H9 (cell line): Measurements from ENCODE around the gene MORN5. TPM values are rescaled to one million over a fixed set of nuclear protein-coding genes. Genes with fewer than 3 reads are reported as not detected.

Source experiments
- DNase-seq: peaks from one replicate; pipeline ENCODE4 v3.0.0-alpha.2; 2017
- H2AFZ ChIP-seq: one replicate; pipeline ENCODE4 v1.6.1; 2013; ENCODE audit warnings: mild to moderate bottlenecking, low read length, control low read depth, moderate library complexity
- H2AK5ac ChIP-seq: 2 replicates; pipeline ENCODE4 v1.6.1; 2013; ENCODE audit warnings: low read length, control low read depth, mixed read lengths; ENCODE audit not compliant: insufficient read length
- H2BK120ac ChIP-seq: one replicate; pipeline ENCODE4 v1.6.1; 2013; ENCODE audit warnings: low read depth, mild to moderate bottlenecking, low read length, control low read depth, inconsistent platforms; ENCODE audit not compliant: poor library complexity, severe bottlenecking
- H2BK12ac ChIP-seq: 2 replicates; pipeline ENCODE4 v1.6.1; 2013; ENCODE audit warnings: low read length, control low read depth, mixed read lengths, low read depth; ENCODE audit not compliant: insufficient read length
- H2BK15ac ChIP-seq: 2 replicates; pipeline ENCODE4 v1.6.1; 2013; ENCODE audit warnings: low read depth, low read length, control low read depth
- H2BK20ac ChIP-seq: one replicate; pipeline ENCODE4 v1.6.1; 2013; ENCODE audit warnings: low read depth, mild to moderate bottlenecking, low read length, control low read depth, inconsistent platforms; ENCODE audit not compliant: poor library complexity, severe bottlenecking
- H2BK5ac ChIP-seq: 2 replicates; pipeline ENCODE4 v1.6.1; 2013; ENCODE audit warnings: low read length, control low read depth, mixed read lengths; ENCODE audit not compliant: insufficient read length
- H3K14ac ChIP-seq: 2 replicates; pipeline ENCODE4 v1.6.1; 2013; ENCODE audit warnings: low read length, control low read depth; ENCODE audit not compliant: insufficient read depth
- H3K18ac ChIP-seq: 2 replicates; pipeline ENCODE4 v1.6.1; 2013; ENCODE audit warnings: low read depth, mild to moderate bottlenecking, mixed read lengths, low read length, control low read depth; ENCODE audit not compliant: insufficient read length
- H3K23ac ChIP-seq: 2 replicates; pipeline ENCODE4 v1.6.1; 2013; ENCODE audit warnings: low read length, control low read depth, mixed read lengths, low read depth; ENCODE audit not compliant: insufficient read length
- H3K23me2 ChIP-seq: 2 replicates; pipeline ENCODE4 v1.6.1; 2013; ENCODE audit warnings: low read depth, mild to moderate bottlenecking, mixed read lengths, low read length, control low read depth; ENCODE audit not compliant: insufficient read length, poor library complexity, severe bottlenecking
- H3K27ac ChIP-seq: 2 replicates; pipeline ENCODE4 v1.5.1; 2013; ENCODE audit warnings: low read length, control low read depth, mixed read lengths, low read depth; ENCODE audit not compliant: insufficient read length
- H3K27me3 ChIP-seq: 2 replicates; pipeline ENCODE4 v1.6.1; 2013; ENCODE audit warnings: low read length, control low read depth, inconsistent platforms; ENCODE audit not compliant: insufficient read depth
- H3K4ac ChIP-seq: 2 replicates; pipeline ENCODE4 v1.6.1; 2013; ENCODE audit warnings: low read depth, mild to moderate bottlenecking, control low read depth, inconsistent platforms, low read length, moderate library complexity
- H3K4me1 ChIP-seq: 2 replicates; pipeline ENCODE4 v1.6.1; 2013; ENCODE audit warnings: low read length, control low read depth, inconsistent platforms; ENCODE audit not compliant: insufficient read depth
- H3K4me2 ChIP-seq: 2 replicates; pipeline ENCODE4 v1.6.1; 2013; ENCODE audit warnings: low read length, control low read depth, mixed read lengths; ENCODE audit not compliant: insufficient read length, insufficient read depth
- H3K56ac ChIP-seq: 2 replicates; pipeline ENCODE4 v1.6.1; 2013; ENCODE audit warnings: low read depth, mild to moderate bottlenecking, mixed read lengths, low read length, control low read depth; ENCODE audit not compliant: insufficient read length
- H3K79me1 ChIP-seq: 2 replicates; pipeline ENCODE4 v1.6.1; 2013; ENCODE audit warnings: low read depth, mild to moderate bottlenecking, moderate library complexity, low read length, control low read depth, inconsistent platforms; ENCODE audit not compliant: insufficient read depth, poor library complexity, severe bottlenecking
- H3K79me2 ChIP-seq: 2 replicates; pipeline ENCODE4 v1.6.1; 2013; ENCODE audit warnings: low read length, control low read depth, inconsistent platforms; ENCODE audit not compliant: insufficient read depth
- H3K9ac ChIP-seq: 2 replicates; pipeline ENCODE4 v1.6.1; 2013; ENCODE audit warnings: low read length, control low read depth, mixed read lengths; ENCODE audit not compliant: insufficient read length; ENCODE audit errors: extremely low read depth
- H3K9me3 ChIP-seq: one replicate; pipeline ENCODE4 v1.6.1; 2013; ENCODE audit warnings: low read depth, low read length, inconsistent platforms; ENCODE audit not compliant: control insufficient read depth
- H3T11ph ChIP-seq: one replicate; pipeline ENCODE4 v1.6.1; 2013; ENCODE audit warnings: mild to moderate bottlenecking, low read length, control low read depth, inconsistent platforms
- H4K20me1 ChIP-seq: one replicate; pipeline ENCODE4 v1.6.1; 2013; ENCODE audit not compliant: control insufficient read depth, insufficient read length, insufficient read depth
- H4K5ac ChIP-seq: 2 replicates; pipeline ENCODE4 v1.6.1; 2013; ENCODE audit warnings: low read depth, mild to moderate bottlenecking, mixed read lengths, low read length, control low read depth; ENCODE audit not compliant: insufficient read length
- H4K8ac ChIP-seq: replicated peaks from 2 replicates; pipeline ENCODE4 v1.6.1; 2013; ENCODE audit warnings: low read length, control low read depth, mixed read lengths, low read depth; ENCODE audit not compliant: insufficient read length
- H4K91ac ChIP-seq: 2 replicates; pipeline ENCODE4 v1.6.1; 2013; ENCODE audit warnings: low read depth, mild to moderate bottlenecking, moderate library complexity, mixed read lengths, low read length, control low read depth; ENCODE audit not compliant: insufficient read length
- H3K27ac Mint-ChIP-seq, 3 experiments: 2 replicates in 2 of 3; 3 replicates in 1 of 3; pipeline ENCODE4 v1.8.0; 2020 to 2021; ENCODE audit warnings: mixed read lengths in 3 of 3, mild to moderate bottlenecking in 1 of 3, moderate library complexity in 1 of 3
- H3K27me3 Mint-ChIP-seq: 2 replicates; pipeline ENCODE4 v1.8.0; 2021; ENCODE audit warnings: low read depth, mild to moderate bottlenecking, moderate library complexity, mixed read lengths
- H3K36me3 Mint-ChIP-seq, 3 experiments: 2 replicates in 2 of 3; 3 replicates in 1 of 3; pipeline ENCODE4 v1.8.0; 2020 to 2021; ENCODE audit warnings: low read depth in 3 of 3, mixed read lengths in 3 of 3; ENCODE audit not compliant: insufficient read depth in 1 of 3
- H3K4me1 Mint-ChIP-seq, 2 experiments: 2 replicates each; pipeline ENCODE4 v1.8.0; 2020; ENCODE audit warnings: mixed read lengths in 2 of 2
- H3K4me3 Mint-ChIP-seq, 2 experiments: 2 replicates in 1 of 2; 3 replicates in 1 of 2; pipeline ENCODE4 v1.8.0; 2020 to 2021; ENCODE audit warnings: mild to moderate bottlenecking in 2 of 2, mixed read lengths in 2 of 2, moderate library complexity in 1 of 2
- H3K9me3 Mint-ChIP-seq, 2 experiments: 2 replicates in 1 of 2; 3 replicates in 1 of 2; pipeline ENCODE4 v1.8.0; 2020; ENCODE audit warnings: mild to moderate bottlenecking in 2 of 2, mixed read lengths in 2 of 2, moderate library complexity in 1 of 2
- CTCF ChIP-seq: fragments of 200-600 bp; sonication (generic); conservative IDR thresholded peaks from 3 replicates; pipeline ENCODE4 v1.8.0; 2021; ENCODE audit warnings: antibody characterized with exemption, mild to moderate bottlenecking
- WGBS: extraction: QIAGEN DNeasy Blood & Tissue Kit; methylation state at CpG from one replicate; pipeline ENCODE4 v1.1.7; 2013; ENCODE audit warnings: missing lambda C conversion rate, low lambda C conversion rate, mixed read lengths; ENCODE audit not compliant: insufficient read length; ENCODE audit errors: extremely low coverage; 5-methylcytosine and 5-hydroxymethylcytosine counted together
- total RNA-seq: library from RNA; stranded (reverse); gene quantifications from 2 replicates; pipeline ENCODE4 v1.2.1, GENCODE V29; 2021

The MORN5 gene
- total RNA-seq, 1 experiment from 2014 or later: not detected

DNA sequence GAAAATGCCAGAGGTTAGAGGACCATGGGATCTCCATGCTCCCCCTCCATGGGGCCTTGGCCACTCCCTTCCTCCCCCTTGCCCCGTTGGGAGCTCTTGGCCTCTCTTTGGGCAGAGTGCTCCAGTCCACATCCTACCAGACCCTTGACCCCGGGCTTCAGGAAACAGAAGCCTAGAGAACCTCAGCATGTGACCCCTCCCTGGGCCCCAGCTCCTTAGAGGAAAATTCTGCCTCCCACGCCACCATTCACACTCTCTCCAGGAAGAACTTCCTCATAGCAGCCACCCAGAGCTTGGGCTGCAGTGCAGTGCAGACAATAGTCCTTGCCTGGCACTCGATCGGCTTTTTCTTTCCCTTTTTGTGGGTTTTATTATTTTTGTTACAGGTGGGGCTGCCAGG lies 63.1 kb downstream of the MORN5 start:
- H2BK5ac ChIP-seq: no peak overlapping the region
- no peak overlapping the region for H3K4ac ChIP-seq
- H3K27me3 ChIP-seq: peaks cover 95% of the 10 kb centered on the region
- no peak overlapping the region for H4K91ac ChIP-seq
- Mint-ChIP-seq H3K4me1 (peaks cover 42 to 69% of the 10 kb centered on the region in 2 experiments), H3K27me3 (peaks cover 100% of the 10 kb centered on the region), H3K27ac (no peak overlapping the region), H3K4me3 (no peak overlapping the region; a peak in 1 of 5 replicates), H3K36me3 (peaks cover 0 to 5% (median 4%) of the 10 kb centered on the region in 3 experiments; a peak in 4 of 7 replicates), H3K9me3 (peaks cover 8 to 11% of the 10 kb centered on the region in 2 experiments)
- H3K79me2 ChIP-seq: no peaks in the 10 kb centered on the region
- H3K4me2 ChIP-seq: no peak overlapping the region
- no peak overlapping the region for H2BK20ac ChIP-seq
- no peak for DNase-seq
- no peak; the same call in 2 of the 3 replicates for TF ChIP-seq CTCF
- H2AK5ac ChIP-seq: no peak overlapping the region
- no peak overlapping the region for H2AFZ ChIP-seq
- H2BK120ac ChIP-seq: no peak overlapping the region
- no peak overlapping the region for H2BK12ac ChIP-seq
- peaks cover 4% of the 10 kb centered on the region for H4K20me1 ChIP-seq
- H3K79me1 ChIP-seq: no peaks in the 10 kb centered on the region
- no peak overlapping the region for H3T11ph ChIP-seq
- no peak overlapping the region for H3K27ac ChIP-seq
- no peaks in the 10 kb centered on the region for H3K9me3 ChIP-seq
- H2BK15ac ChIP-seq: no peak overlapping the region
- no peak overlapping the region for H3K14ac ChIP-seq
- H3K56ac ChIP-seq: no peak overlapping the region
- WGBS: no CpG with 5 or more reads among the region's 5 CpGs
- no peak overlapping the region for H3K9ac ChIP-seq
- no peak overlapping the region for H3K23ac ChIP-seq
- no peak overlapping the region for H4K5ac ChIP-seq
- no peak overlapping the region for H4K8ac ChIP-seq
- no peak overlapping the region for H3K18ac ChIP-seq
- peaks cover 23% of the 10 kb centered on the region for H3K23me2 ChIP-seq
- H3K4me1 ChIP-seq: peaks cover 7% of the 10 kb centered on the region
